Vagina (tissue), 2 donors: ENCODE measurements around the gene HNRNPH1.

Source experiments
- CTCF ChIP-seq, 3 experiments: fragments of 450-650 bp in 2 of 3; fragments of 200-600 bp in 1 of 3; sonication (generic) in 1 of 3; IDR thresholded peaks; one replicate each; pipeline ENCODE4 v1.5.1; 2017 to 2019; ENCODE audit warnings: antibody characterized with exemption in 3 of 3, mild to moderate bottlenecking in 2 of 3, moderate library complexity in 2 of 3
- POLR2AphosphoS5 ChIP-seq, 2 donors: sonication (generic); formaldehyde crosslinking; IDR thresholded peaks; one replicate each; pipeline ENCODE4 v1.9.0; 2017; ENCODE audit warnings: antibody characterized with exemption in 2 of 2, mild to moderate bottlenecking in 2 of 2, low read depth in 1 of 2; ENCODE audit not compliant: insufficient read depth in 1 of 2

- TF ChIP-seq CTCF (IDR thresholded peaks at IDR 0.05) (no peak), POLR2AphosphoS5 (IDR thresholded peaks at IDR 0.05; ENCODE audit: insufficient read depth in 1 of 2, low read depth in 1 of 2) (no peak)
These were observed 7.4 kb downstream of the HNRNPH1 start for GRCh38 chr5:179616002-179616594.
